HG02852 (cell line): Measurements from ENCODE around the gene OR10G2.
"Not testable (repeated sequence)": the region's sequence is repeated elsewhere in the genome, so short reads cannot be mapped to it uniquely, and the experiment has no call there.

Experiments
- ATAC-seq: cut with Tn5 transposase; IDR thresholded peaks from one replicate; pipeline ENCODE4 v1.9.1; 2021; ENCODE audit warnings: mild to moderate bottlenecking, moderate library complexity; ENCODE audit not compliant: unreplicated experiment

Gene OR10G2

GRCh38 chr14:21634840-21635239 is at the start of gene OR10G2:
TSS of gene OR10G2 (minus strand) at chr14:21634940. CDS start at chr14:21634842, 98 bp downstream.
- ATAC-seq: no peak

- no peak for ATAC-seq
Measured at GRCh38 chr14:21680072-21680471, 45.3 kb upstream of the OR10G2 start.

- ATAC-seq: no peak
Measured at GRCh38 chr14:21675566-21675965, 40.8 kb upstream of the OR10G2 start.

DNA sequence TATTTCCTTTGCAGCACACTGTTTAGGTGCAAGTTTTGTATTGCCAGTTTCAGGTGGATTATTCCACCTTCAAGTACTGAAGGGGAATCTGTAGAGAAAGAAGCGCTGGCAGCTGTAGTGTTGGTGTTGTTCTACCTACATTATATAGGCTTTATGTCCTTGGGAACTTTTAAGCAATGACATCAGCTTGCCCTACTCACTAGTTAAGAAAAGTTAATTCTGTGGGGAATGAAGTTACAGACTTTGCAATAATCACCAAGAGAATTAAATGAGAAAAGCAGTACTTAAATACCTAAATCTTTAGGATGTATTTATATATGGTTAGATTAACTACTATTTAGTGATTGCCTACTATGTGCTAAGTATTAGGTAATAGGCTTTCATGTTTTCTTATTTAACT is 39.0 kb upstream of the OR10G2 start, which contains the start of gene OR4E1:
OR4E1 (minus strand) TSS at position 101 of the 400 bp plus-strand sequence. CDS start 2,883 bp downstream, outside the sequence.
- ATAC-seq: no peak

GRCh38 chr14:21672116-21672515 is 37.4 kb upstream of the OR10G2 start:
- ATAC-seq: no peak

DNA sequence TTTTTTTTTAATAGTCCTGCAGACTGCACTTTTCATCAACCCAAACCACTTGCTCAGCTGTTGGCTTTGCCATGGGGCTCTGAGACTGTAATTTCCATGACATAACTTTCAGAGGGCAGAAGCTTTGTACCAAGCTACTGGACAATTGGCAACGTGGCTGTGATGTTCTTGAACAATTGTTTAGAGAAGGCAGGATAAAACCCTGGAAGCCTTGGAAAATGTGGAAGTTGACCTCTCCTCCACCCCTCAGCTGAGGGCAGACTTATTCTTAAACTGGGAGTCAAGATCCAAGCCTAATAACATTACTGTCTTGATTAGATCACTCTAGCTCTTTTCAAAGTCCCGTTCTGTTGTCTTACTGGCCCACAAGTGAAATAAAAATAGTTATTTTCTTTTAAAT is 36.6 kb upstream of the OR10G2 start:
- ATAC-seq: no peak

DNA sequence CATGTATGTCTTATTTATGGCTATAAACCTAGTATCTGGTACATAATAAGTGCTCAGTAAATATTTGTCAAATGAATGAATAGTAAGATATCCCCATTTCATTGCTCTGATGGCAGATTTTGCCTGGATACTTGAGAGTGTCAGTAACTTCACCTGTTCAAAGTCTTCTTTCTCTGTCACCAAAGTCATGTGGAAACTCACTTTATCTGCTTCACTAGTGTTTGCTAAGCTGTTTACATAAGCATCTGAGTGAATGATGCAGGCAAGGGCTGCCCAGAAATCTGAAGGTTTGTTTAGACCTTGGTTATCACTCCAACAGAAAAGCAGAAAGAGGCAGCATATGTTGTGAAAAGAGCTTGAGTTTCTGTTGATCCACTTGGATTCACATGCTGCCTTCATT is 34.5 kb upstream of the OR10G2 start:
- ATAC-seq: no peak

GRCh38 chr14:21668377-21668776 is 33.6 kb upstream of the OR10G2 start:
- no peak for ATAC-seq

DNA sequence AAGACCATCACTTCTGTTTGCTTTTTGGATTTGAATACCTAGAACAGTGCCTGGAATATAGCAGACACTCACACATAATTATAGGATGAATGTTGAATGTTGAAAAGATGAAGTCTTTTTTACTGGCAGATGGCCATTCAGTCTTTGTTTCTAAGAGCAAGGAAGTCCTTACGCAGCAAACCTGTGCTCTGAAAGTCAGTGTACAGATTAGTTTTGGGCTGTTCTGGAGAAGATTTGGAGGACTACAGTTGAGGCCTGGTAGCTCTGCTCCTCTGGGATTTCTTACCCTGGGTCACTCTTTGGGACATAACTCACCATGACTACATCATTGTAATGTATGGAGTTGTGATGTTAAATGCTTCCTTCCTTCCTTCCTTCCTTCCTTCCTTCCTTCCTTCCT is 22.2 kb upstream of the OR10G2 start:
- ATAC-seq: no peak

DNA sequence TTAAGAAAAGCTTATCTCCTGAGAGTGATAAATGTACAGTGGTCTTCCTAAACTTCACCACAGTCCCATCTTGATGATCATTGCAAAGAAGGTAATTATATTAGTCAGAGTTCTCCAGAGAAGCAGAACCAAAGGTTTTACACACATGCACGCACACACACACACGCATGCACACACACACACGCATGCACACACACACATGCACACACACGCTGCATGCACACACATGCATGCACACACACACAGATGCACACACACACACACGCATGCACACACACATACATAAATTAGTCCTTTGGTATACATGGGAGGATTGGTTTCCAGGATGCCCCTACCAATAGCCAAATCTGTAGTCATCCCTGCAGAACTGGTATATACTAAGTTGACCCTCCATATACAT is 19.5 kb upstream of the OR10G2 start:
- no peak for ATAC-seq

GRCh38 chr14:21653331-21653885 is 18.7 kb upstream of the OR10G2 start, which contains the start of gene OR4E2:
TSS of gene OR4E2 (plus strand) at chr14:21653835. CDS start at chr14:21665083, 11,248 bp downstream.
- ATAC-seq: no peak

- no peak for ATAC-seq
Measured at GRCh38 chr14:21652209-21652808, 17.6 kb upstream of the OR10G2 start.

GRCh38 chr14:21647380-21647779 is 12.6 kb upstream of the OR10G2 start:
- ATAC-seq: no peak

DNA sequence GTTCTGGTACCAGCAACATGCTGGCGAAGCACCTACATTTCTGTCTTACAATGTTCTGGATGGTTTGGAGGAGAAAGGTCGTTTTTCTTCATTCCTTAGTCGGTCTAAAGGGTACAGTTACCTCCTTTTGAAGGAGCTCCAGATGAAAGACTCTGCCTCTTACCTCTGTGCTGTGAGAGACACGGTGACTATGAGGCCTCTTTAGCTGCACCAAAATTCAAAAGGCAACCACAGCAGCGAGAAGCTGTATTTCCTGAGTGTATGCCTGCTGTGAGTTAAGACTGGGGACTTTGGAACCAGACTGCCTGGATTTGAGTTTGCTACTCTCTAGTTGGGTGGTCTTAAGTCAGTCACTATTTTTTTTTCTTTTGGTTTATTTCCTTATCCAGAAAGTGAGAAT is 8.7 kb upstream of the OR10G2 start:
- no peak for ATAC-seq

DNA sequence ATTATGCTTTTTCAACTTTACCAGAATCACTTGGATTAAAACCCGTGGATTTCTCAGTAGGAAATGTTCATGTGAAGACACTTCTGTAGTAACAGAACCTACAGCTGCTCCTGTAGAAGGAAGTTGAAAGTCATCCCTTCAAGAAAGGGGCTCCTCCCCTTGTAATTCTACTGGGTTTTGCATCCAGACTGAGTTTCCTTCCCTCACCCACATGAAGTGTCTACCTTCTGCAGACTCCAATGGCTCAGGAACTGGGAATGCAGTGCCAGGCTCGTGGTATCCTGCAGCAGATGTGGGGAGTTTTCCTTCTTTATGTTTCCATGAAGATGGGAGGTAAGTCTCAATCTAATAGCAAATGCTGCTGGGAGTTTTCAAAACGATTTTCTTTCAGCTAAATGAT is 7.9 kb upstream of the OR10G2 start:
- no peak for ATAC-seq

- ATAC-seq: no peak
Measured at GRCh38 chr14:21631084-21631483, 3.7 kb downstream of the OR10G2 start.

- not testable (repeated sequence) for ATAC-seq
Measured at GRCh38 chr14:21630503-21630902, 4.2 kb downstream of the OR10G2 start.

DNA sequence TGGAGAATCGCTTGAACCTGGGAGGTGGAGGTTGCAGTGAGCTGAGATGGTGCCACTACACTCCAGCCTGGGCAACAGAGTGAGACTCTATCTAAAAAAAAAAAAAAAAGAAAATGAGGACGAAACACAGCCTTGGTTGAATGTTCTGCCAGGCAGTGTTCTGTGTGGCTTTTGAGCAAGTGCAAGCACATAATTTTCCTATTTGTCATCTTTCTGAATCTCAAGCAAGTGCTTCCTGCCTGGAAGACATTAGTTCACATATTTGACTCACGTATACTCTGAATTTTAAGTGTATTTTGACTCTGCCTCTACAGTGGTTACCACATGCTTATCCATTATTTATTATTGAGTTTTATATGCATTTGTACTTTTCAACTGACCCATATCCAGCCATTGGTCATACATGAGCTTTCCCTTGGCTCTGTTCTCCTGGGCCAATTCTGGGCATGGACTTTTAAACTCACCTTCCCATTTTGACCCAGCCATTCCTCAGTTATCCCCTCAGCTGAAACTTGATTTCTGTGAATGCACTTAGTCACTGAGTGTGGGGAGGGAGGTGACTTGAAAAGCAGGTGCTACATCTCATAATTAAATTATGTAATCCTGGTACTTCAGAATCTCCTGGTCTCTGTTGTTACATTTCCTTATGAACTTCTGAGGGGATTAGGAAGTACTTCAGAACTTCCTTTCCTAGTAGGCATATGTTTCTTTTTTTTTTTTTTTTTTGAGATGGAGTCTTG is 8.1 kb downstream of the OR10G2 start:
- no peak for ATAC-seq

GRCh38 chr14:21617614-21618013 is 17.1 kb downstream of the OR10G2 start:
- ATAC-seq: no peak

GRCh38 chr14:21614240-21614639 is 20.5 kb downstream of the OR10G2 start:
- ATAC-seq: no peak

DNA sequence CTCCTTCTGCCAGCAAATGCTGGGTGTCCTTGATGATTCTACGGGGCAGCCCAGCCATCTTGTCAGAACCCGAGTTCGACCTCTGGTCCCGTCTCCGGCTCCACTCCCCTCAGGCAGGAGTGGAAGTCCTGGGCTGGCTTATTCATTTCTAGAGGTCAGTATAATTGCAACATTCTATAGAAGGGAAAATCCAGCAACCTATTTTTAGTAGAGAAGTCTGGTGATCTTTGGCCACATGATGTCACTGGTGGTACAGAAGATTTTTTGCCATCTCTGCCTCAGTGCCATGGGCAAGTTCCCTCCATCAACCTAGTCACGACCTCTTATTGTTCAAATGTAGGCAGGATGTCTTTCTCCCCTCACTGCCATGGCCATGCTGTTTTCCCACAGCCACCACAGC is 22.4 kb downstream of the OR10G2 start:
- no peak for ATAC-seq

DNA sequence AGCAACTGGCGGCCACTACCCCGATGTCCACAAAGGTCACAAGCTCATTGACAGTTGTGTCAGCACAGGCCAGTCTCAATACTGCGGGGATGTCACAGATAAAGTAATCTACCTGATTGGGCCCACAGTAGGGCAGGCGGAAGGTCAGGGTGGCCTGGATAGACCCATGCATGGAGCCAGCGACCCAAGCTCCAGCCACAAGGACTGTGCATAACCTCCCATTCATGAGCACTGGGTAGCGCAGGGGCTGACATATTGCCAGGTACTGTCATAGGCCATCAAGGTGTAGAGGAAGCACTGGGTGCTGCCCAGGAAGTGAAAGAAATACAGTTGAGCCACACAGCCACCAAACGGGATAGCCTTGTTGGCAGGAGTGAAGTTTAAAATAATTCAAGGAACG is 32.6 kb downstream of the OR10G2 start:
- not testable (repeated sequence) for ATAC-seq
